ENCODE data around the gene BTG1. TPM values are rescaled to one million over a fixed set of nuclear protein-coding genes. Genes with fewer than 3 reads are reported as not detected.

Gene BTG1
- total and polyA plus RNA-seq, 4 donors, result 13.7 to 107 (median 28.9) TPM

DNA sequence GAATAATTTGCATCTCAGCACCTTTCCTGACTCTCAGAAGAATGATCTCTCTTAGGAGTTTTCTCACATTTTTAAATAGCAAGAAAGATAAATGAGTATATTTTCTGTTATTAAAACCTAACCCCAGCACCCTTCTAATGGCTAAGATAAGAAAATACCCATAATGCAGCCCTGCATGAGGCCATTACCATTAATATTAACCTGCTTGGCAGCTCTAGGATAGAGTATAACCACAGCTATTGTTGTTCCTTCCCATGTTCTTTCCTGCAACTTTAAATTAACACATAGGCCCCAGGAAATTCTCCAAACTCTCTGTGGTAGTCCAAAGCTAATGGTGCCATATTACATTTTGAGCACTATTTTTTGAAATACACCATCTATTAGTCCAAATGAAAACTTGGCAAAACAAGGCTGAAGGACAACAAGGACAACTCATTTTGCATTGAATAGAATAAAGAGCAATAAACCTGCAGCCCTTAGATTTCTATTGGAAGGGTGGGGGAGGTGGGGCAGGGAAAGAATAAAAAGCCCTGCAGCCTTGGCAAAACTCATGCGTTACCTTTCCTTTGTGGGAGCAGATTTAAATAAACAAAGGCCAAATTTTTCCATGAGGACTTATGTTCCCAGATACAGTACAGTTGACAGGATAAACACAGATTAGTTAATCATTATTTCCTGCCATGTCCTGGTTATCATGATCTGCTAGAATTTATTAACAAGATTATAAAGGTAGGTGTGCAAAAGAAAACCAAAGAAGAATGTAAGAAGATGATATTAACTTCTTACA lies 46.9 kb downstream of the BTG1 start:
- Histone ChIP-seq H3K36me3 (ENCODE audit: control insufficient read depth in 4 of 4, insufficient read depth in 3 of 4, low read depth in 1 of 4, low read length in 3 of 4) (no peaks in the 10 kb centered on the region), H3K27me3 (ENCODE audit: control insufficient read depth in 4 of 4, insufficient read depth in 4 of 4, low read length in 3 of 4) (no peaks in the 10 kb centered on the region), H3K4me3 (ENCODE audit: low read depth in 1 of 3, low read length in 3 of 3) (peak overlapping the region in 1 of 3 donors; percentile 29), H3K4me1 (ENCODE audit: control insufficient read depth in 4 of 4, insufficient read depth in 4 of 4, low read length in 3 of 4) (peaks cover 3 to 29% (median 17%) of the 10 kb centered on the region in 4 donors), H3K9me3 (ENCODE audit: control insufficient read depth in 4 of 4, low read length in 3 of 4) (no peaks in the 10 kb centered on the region), H3K27ac (ENCODE audit: low read depth in 1 of 2, low read length in 2 of 2) (peak overlapping the region in 1 of 2 donors; percentile 67), H3K9ac (ENCODE audit: low read depth in 1 of 2, low read length in 2 of 2) (no peak overlapping the region)
- WGBS, result 47% methylated on average over 1 of the region's 1 CpG
- DNase-seq (ENCODE audit: low spot score), result no peak
- TF ChIP-seq, protein P1, sequence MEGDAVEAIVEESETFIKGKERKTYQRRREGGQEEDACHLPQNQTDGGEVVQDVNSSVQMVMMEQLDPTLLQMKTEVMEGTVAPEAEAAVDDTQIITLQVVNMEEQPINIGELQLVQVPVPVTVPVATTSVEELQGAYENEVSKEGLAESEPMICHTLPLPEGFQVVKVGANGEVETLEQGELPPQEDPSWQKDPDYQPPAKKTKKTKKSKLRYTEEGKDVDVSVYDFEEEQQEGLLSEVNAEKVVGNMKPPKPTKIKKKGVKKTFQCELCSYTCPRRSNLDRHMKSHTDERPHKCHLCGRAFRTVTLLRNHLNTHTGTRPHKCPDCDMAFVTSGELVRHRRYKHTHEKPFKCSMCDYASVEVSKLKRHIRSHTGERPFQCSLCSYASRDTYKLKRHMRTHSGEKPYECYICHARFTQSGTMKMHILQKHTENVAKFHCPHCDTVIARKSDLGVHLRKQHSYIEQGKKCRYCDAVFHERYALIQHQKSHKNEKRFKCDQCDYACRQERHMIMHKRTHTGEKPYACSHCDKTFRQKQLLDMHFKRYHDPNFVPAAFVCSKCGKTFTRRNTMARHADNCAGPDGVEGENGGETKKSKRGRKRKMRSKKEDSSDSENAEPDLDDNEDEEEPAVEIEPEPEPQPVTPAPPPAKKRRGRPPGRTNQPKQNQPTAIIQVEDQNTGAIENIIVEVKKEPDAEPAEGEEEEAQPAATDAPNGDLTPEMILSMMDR (IDR thresholded peaks at IDR 0.05; ENCODE audit: low read depth, low read length, missing input control), result no peak
- TF ChIP-seq SP1 (IDR thresholded peaks at IDR 0.05) (peak; percentile 90), HNF4G (IDR thresholded peaks at IDR 0.05) (no peak), GABPA (IDR thresholded peaks at IDR 0.05 in 1 of 2, conservative IDR thresholded peaks at IDR 0.05 in 1 of 2) (peak in 1 of 2 donors; percentile 30), FOXA2 (IDR thresholded peaks at IDR 0.05) (peak; percentile 91), HNF4A (conservative IDR thresholded peaks at IDR 0.05) (peak; percentile 72 to 76), YY1 (IDR thresholded peaks at IDR 0.05) (peak; percentile 77), TAF1 (conservative IDR thresholded peaks at IDR 0.05) (no peak), NR2F2 (IDR thresholded peaks at IDR 0.05) (peak; percentile 40), JUND (IDR thresholded peaks at IDR 0.05) (peak; percentile 52 to 67), EGR1 (IDR thresholded peaks at IDR 0.05; ENCODE audit: low read depth in 2 of 2) (peak; percentile 89 to 94), RAD21 (IDR thresholded peaks at IDR 0.05) (peak; percentile 62 to 64), RXRA (IDR thresholded peaks at IDR 0.05) (peak; percentile 76 to 84), FOXA1 (IDR thresholded peaks at IDR 0.05) (peak; percentile 85)
- TF ChIP-seq, protein P2, sequence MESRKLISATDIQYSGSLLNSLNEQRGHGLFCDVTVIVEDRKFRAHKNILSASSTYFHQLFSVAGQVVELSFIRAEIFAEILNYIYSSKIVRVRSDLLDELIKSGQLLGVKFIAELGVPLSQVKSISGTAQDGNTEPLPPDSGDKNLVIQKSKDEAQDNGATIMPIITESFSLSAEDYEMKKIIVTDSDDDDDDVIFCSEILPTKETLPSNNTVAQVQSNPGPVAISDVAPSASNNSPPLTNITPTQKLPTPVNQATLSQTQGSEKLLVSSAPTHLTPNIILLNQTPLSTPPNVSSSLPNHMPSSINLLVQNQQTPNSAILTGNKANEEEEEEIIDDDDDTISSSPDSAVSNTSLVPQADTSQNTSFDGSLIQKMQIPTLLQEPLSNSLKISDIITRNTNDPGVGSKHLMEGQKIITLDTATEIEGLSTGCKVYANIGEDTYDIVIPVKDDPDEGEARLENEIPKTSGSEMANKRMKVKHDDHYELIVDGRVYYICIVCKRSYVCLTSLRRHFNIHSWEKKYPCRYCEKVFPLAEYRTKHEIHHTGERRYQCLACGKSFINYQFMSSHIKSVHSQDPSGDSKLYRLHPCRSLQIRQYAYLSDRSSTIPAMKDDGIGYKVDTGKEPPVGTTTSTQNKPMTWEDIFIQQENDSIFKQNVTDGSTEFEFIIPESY (IDR thresholded peaks at IDR 0.05), result peak; percentile 67
- TF ChIP-seq, protein P3, sequence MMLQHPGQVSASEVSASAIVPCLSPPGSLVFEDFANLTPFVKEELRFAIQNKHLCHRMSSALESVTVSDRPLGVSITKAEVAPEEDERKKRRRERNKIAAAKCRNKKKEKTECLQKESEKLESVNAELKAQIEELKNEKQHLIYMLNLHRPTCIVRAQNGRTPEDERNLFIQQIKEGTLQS (IDR thresholded peaks at IDR 0.05), result peak; percentile 44
- TF ChIP-seq, protein P4, sequence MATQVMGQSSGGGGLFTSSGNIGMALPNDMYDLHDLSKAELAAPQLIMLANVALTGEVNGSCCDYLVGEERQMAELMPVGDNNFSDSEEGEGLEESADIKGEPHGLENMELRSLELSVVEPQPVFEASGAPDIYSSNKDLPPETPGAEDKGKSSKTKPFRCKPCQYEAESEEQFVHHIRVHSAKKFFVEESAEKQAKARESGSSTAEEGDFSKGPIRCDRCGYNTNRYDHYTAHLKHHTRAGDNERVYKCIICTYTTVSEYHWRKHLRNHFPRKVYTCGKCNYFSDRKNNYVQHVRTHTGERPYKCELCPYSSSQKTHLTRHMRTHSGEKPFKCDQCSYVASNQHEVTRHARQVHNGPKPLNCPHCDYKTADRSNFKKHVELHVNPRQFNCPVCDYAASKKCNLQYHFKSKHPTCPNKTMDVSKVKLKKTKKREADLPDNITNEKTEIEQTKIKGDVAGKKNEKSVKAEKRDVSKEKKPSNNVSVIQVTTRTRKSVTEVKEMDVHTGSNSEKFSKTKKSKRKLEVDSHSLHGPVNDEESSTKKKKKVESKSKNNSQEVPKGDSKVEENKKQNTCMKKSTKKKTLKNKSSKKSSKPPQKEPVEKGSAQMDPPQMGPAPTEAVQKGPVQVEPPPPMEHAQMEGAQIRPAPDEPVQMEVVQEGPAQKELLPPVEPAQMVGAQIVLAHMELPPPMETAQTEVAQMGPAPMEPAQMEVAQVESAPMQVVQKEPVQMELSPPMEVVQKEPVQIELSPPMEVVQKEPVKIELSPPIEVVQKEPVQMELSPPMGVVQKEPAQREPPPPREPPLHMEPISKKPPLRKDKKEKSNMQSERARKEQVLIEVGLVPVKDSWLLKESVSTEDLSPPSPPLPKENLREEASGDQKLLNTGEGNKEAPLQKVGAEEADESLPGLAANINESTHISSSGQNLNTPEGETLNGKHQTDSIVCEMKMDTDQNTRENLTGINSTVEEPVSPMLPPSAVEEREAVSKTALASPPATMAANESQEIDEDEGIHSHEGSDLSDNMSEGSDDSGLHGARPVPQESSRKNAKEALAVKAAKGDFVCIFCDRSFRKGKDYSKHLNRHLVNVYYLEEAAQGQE (IDR thresholded peaks at IDR 0.05), result peak; percentile 72
- TF ChIP-seq, protein P5, sequence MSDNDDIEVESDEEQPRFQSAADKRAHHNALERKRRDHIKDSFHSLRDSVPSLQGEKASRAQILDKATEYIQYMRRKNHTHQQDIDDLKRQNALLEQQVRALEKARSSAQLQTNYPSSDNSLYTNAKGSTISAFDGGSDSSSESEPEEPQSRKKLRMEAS (IDR thresholded peaks at IDR 0.05), result peak; percentile 36

All from liver (tissue), 9 donors.